ENCODE data around the gene POLG.

POLG gene

DNA sequence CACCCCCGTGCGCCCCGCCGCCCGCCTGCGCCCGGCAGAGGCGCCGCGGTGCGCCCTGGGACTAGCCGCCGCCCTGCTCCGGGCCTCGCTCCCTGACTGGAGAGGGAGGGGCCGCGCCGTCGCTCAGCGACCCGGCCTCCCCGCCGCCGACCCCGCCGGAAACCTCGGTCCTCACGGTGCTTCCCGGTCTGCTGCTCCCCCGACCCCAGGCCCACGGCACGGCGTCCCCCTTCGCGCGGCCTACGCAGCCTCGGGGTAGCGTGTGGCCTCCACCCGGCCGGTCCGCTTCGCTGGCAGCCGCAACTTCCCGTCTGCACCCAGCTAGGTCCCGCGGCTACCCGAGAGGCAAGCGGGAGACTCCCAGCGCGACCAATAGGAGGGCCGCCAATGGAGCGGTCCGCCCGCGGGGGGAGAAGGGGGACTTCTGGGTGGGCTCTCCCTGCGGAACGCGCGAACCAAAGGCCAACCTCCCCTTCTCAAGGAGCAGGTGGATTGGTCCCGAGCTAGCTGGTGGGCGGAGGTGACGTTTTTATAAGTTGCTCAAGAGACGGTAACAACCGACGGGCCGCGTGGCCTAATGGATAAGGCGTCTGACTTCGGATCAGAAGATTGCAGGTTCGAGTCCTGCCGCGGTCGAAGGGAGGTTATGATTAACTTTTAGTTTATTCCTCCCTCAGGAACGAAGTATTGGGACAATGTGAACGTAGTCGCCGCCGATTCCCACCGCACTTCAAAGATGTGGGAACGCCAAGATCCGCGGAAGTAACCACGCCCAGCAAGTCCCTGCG is at the start of gene POLG:
Gene POLG, minus strand, starts transcription at position 315 of the 788 bp plus-strand sequence. CDS start 1,070 bp downstream, outside the sequence.
- peak; percentile 97 for DNase-seq (ENCODE audit: low read depth)

DNA sequence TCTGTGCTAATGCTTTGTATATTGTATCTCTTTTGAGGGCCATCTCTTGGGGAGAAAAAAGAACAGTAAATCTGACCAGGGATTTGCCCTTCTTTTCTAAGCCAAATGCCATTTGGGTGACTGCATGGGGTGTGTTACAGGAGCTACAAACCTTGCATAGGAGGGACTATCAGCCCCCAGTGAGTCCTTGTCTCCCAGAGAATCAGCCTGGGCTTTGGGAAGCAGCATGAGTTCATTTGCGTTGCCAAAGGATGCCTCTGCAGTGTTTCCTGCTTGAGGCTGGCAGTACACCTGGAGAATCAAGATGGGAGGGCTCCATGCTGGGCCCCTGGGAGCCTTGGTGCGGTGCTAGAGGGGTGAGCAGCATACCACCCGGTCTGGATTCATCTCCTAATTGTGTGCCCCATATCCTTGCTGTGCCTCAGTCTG is 49.6 kb upstream of the POLG start:
- no peak for DNase-seq (ENCODE audit: low read depth)

DNA sequence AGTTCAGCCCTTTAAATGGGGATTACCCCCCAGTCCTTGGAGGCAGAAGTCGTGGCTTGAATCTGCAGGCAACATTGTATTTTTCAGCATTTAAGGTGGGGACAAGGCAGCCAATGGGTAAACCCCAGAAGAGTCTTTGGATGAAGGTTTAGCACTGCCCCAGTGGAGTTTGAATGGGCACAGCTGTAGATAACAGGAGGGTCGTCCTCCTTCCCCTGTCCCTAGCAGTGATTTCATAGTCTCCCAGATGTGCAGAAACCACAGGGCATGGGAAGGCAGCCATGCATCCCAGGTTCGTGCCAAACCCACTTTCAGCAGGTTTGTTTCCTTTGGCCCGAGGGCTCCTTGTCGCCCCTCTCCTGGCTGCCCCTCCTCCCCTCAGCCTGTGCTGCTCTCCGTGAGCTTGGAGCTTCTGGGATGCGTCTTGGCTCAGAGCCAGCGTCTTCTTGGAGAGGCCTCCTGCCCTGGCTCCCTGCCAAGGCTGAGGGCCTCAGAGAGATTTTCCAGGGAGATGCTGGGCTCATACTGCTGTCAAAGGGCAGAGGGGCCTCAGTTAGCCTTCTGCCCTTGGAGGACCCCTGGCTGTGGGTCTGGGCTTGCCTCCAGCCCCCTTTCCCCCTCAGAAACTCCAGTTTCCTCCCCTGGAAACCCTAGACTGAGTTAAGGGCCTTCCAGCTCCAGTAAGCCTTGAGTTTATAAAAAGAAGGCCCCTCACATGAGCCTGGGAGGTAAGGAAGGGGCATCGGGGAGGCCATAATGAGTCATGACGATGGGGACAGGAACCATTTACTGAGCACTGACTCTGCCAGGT is 48.9 kb upstream of the POLG start:
- no peak for DNase-seq (ENCODE audit: low read depth)

GRCh38 chr15:89381888-89382686 is 47.5 kb upstream of the POLG start:
- no peak for DNase-seq (ENCODE audit: low read depth)

GRCh38 chr15:89381331-89381730 is 46.7 kb upstream of the POLG start:
- DNase-seq (ENCODE audit: low read depth) = no peak

DNA sequence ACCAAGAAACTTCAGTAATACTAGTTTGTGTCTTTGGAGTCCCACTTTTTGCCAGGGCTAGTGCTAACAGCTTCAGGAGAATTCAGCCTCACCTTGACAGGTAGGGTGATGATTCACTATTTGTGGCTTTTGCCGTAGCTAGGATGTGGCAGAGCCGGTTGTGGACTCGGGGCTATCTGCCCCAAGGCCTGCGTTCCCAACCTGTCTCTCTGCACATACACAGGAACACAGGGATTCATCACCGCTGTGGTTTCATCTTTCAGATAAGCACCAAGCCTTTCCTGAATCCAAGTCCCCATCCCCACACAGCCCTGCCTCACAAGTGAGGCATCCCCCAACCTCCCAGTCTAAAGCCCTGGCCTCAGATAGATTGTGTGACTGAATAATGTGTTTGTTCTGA is 45.2 kb upstream of the POLG start:
- no peak for DNase-seq (ENCODE audit: low read depth)

GRCh38 chr15:89379251-89379695 is 44.6 kb upstream of the POLG start:
- DNase-seq (ENCODE audit: low read depth) = no peak

- DNase-seq (ENCODE audit: low read depth) = no peak
Observed at GRCh38 chr15:89378296-89379151, 43.9 kb upstream of the POLG start.

DNA sequence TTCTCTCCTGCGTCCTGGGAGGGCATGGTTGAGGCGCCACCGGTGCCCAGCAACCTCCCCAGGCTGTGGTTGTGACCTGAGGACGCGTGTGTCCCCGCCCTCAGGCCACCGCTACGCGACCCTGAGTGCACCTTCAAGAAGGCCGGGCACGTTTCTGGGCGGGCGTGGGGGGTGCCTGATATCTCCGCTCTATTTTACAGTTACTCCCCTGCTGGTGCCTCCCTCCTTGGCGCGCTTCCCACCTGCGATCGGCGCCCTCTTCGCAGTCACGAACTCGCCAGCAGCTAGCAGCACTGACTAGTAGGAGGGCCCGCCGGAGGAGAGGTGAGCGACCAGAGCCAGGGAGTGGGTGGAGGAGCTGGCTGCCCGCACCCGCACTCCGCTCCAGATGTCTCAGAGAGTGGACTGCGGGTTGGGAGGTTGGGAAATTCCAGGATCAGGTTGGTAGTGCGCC is 43.2 kb upstream of the POLG start:
- DNase-seq (ENCODE audit: low read depth) = no peak

DNA sequence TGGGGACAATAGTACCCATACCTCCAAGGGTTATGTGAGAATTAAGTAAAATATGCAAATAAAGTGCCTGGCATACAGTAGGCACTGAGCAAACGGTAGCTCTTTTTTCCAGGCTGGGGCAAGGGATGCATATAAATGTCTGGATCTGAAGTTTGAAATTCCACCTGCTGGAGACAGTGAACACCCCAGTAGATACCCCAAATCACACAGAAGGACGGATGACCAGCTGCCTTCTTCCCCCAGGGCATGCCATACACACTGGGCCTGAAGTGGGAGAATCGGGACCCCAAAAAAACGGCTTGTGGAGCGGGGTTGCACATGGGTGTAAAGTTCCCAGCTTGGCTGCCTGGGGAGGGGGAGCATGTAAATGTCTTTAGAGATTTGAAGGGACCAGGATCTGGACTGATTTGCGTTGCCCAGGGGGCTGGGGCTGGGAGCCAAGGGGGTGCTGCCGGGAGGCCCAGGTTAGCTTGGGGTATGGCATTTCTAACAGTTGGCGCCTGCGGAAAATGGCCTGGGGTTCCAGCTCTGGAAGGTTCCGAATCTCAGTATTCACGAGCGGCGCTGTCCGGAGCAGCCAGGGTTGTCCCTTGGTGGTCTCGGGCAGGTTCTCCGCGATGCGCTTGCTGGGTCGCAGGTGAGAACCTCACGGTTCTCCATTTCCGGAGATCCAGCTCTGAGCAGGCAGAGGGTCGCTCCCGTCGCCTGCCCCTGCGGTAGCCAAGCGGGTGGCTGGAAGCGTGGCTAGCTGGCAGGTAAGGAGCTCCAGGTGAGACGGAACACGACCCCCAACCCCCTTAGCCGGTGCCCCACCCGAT is 42.6 kb upstream of the POLG start:
- no peak for DNase-seq (ENCODE audit: low read depth)

- DNase-seq (ENCODE audit: low read depth) = no peak
Observed at GRCh38 chr15:89376388-89376787, 41.8 kb upstream of the POLG start.

- no peak for DNase-seq (ENCODE audit: low read depth)
Observed at GRCh38 chr15:89375093-89376005, 40.7 kb upstream of the POLG start.

DNA sequence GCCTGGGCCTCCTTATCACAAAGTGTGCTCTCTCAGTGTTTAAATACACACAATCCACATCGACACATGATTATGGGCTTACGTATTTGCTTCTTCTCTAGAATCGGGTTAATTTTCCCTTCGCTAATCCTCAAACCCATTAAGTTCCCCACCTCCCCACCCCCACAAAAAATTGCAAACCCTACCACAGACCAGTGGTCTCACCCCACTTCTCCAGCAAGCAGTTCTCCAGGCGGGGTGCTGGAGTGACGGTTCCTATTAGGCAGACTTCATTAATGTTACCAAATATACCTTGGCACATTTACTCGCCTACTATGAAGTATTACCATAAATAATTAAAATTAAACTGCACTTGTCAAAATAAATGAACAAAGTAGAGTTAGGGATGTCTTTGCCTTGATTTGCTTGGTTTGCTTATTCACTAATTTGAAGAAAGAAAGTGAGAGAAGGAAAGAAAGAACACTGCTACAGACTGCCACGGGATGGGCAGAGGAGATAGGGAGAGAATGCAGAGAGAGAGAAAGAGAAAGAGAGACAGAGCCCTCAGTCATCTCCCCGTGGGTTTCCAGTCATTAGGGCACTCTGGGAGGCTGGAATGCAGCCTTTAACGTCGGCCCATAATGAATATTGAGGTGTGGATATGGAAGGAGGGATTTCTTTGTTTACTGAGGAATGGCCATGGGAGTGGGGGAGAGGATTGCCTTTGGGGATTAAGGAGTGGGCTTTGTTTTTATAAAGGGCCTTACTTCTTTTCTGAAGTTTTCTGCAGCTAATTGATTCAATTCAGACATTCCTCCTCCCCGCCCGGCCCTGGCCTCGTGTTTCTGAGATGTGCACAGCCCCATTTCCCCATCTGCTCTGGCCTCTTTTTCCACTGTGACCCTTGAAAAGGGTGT is 39.7 kb upstream of the POLG start:
- DNase-seq (ENCODE audit: low read depth) = no peak

DNA sequence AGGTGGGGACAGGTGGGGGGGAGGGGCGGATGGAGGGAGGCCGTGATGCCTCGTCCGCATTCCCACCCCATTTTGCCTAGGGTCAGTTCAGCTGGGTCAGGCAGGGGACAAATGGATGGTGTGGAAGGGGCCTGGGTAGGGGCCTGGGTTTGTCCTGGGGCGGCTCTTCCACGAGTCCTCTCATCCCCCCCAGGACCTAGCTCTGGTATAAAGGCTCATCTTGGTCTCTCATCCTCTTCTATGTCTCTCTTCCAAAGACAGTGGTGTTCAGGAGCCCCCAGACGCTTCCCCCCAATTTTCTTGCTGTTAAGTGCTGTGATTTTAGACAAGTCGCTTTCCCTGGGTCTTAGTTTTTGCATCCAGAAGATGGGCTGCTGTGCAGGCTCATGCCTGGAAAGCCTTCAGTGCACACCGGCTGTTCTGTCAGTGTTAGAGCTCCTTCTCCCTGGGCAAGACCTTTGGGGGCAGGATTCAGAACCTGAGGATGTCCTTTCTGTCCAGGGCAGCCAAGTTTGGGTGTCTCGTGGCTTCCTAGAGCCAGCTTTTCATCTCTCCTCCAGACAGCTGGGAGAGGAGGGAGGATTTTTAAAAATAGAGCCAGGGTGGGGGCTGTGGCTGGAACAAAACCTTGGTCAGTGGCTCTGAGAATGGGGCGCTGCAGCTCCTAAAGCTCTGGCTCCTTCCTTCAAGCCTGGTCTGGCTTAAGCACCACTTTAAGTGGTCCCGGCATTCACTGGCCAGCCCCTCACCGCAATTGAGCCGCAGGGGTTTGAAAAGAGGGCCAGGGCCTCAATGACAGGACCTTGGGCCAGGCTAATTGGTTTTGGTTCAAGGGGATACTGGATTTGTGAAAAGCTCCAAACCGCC is 37.7 kb upstream of the POLG start:
- no peak for DNase-seq (ENCODE audit: low read depth)

DNA sequence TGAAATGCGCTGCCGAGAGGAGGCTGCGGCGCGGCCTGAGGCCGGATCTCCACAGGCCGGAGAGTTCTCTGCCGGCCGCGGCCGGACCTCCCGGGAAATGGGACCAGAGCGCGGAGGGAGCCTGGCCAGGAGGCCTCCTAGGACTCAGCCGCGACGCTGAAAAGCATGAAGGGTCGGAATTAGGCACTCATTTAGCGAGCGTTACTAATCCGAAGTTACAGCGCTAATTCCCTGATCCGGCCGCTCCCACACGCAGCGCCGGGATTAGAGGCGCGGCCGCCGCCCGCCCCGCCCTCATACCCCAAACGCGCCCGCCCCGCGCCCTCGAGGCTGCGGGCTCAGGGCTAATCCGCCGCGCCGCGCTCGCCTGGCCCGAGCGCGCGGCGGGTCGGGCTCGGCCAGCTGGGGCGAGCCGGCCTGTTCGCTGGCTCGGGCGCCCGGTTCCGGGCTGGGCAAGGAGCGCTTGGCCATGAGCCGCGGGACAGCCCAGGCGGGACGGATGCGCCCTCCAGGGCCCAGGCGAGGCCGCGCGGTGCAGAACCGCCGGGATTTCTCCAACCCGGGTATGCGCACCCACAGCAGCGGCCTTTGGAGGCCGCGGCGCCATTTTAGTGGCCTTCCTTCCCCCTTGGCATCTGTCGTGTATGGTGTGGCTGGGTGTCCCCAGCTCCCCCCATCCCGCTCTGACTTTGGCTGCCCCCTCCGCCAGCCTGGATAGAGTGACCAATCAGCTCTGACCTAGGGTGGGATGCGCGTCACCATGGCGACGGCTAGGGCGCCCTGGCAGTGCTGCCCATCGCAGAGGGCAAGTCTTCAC is 36.8 kb upstream of the POLG start:
- no peak for DNase-seq (ENCODE audit: low read depth)

- no peak for DNase-seq (ENCODE audit: low read depth)
Observed at GRCh38 chr15:89370978-89371227, 36.3 kb upstream of the POLG start.

Data from activated T-cell treated with anti-CD3 and anti-CD28 coated beads for 1 hour (primary cell).